Kidney epithelial cell (primary cell): ENCODE data around the gene CZIB. TPM values are rescaled to one million over a fixed set of nuclear protein-coding genes. Genes with fewer than 3 reads are reported as not detected.

ENCODE experiments used
- DNase-seq: peaks from one replicate; pipeline ENCODE4 v3.0.0-alpha.2; 2010; ENCODE audit warnings: low read depth
- H3K27me3 ChIP-seq: 2 replicates; pipeline ENCODE4 v1.6.0; 2011; ENCODE audit warnings: low read length; ENCODE audit not compliant: control insufficient read depth, insufficient read depth
- H3K36me3 ChIP-seq: 2 replicates; pipeline ENCODE4 v1.5.1; 2011; ENCODE audit warnings: low read length; ENCODE audit not compliant: control insufficient read depth, insufficient read depth
- H3K4me3 ChIP-seq: 2 replicates; pipeline ENCODE4 v1.5.1; 2011; ENCODE audit warnings: low read depth, mild to moderate bottlenecking, control low read depth, low read length
- CTCF ChIP-seq: IDR thresholded peaks from 2 replicates; pipeline ENCODE4 v1.5.1; 2011; ENCODE audit warnings: mild to moderate bottlenecking, moderate library complexity, low read length, control low read depth, inconsistent platforms; ENCODE audit not compliant: insufficient read depth, poor library complexity, severe bottlenecking
- total RNA-seq: library from RNA; depleted of rRNA; stranded (reverse); fragments of >200 nt; gene quantifications from 2 replicates; pipeline ENCODE4 v1.2.3, GENCODE V29; 2015

Gene CZIB
- total RNA-seq, 1 donor from 2014 or later = 55.9 TPM

- no peaks in the 10 kb centered on the region for H3K27me3 ChIP-seq
- no peak for TF ChIP-seq CTCF
- no peaks in the 10 kb centered on the region for H3K36me3 ChIP-seq
- no peak overlapping the region for H3K4me3 ChIP-seq
- no peak for DNase-seq
These were observed 45.2 kb downstream of the CZIB start for GRCh38 chr1:53174971-53175913.

GRCh38 chr1:53172426-53173128 is 47.9 kb downstream of the CZIB start:
- Histone ChIP-seq H3K36me3 (no peaks in the 10 kb centered on the region), H3K27me3 (no peaks in the 10 kb centered on the region), H3K4me3 (no peak overlapping the region)
- no peak for DNase-seq
- no peak for TF ChIP-seq CTCF

GRCh38 chr1:53166912-53167311 is 53.5 kb downstream of the CZIB start:
- H3K4me3 ChIP-seq = no peak overlapping the region

GRCh38 chr1:53166366-53166765 is 54.1 kb downstream of the CZIB start:
- DNase-seq = no peak
- H3K27me3 ChIP-seq = no peaks in the 10 kb centered on the region
- H3K4me3 ChIP-seq = no peak overlapping the region
- TF ChIP-seq CTCF = no peak
- no peaks in the 10 kb centered on the region for H3K36me3 ChIP-seq

More at GRCh38 chr1:53166912-53167311, 53.5 kb downstream of the CZIB start:
- Histone ChIP-seq H3K36me3 (no peaks in the 10 kb centered on the region), H3K27me3 (no peaks in the 10 kb centered on the region)
- DNase-seq = no peak
- no peak for TF ChIP-seq CTCF

- no peak for DNase-seq
- H3K4me3 ChIP-seq = no peak overlapping the region
- no peak for TF ChIP-seq CTCF
- H3K36me3 ChIP-seq = no peaks in the 10 kb centered on the region
- no peaks in the 10 kb centered on the region for H3K27me3 ChIP-seq
These were observed 54.9 kb downstream of the CZIB start for GRCh38 chr1:53165408-53165961.

Other genes starting within 250 kb of the CZIB start
- gene PODN, start 158.4 kb downstream of the CZIB start, total RNA-seq = not detected in 2 replicates
- not detected in 2 replicates for gene SLC1A7, start 78.0 kb downstream of the CZIB start, total RNA-seq
- 14.1 and 20.7 TPM in 2 replicates for gene CPT2, start 23.8 kb downstream of the CZIB start, total RNA-seq
- gene MAGOH, start 17.9 kb upstream of the CZIB start, total RNA-seq = 28.1 and 42.4 TPM in 2 replicates
- 7.5 and 9.5 TPM in 2 replicates for gene LRP8, start 107.4 kb upstream of the CZIB start, total RNA-seq
- not detected in 2 replicates for gene DMRTB1, start 238.8 kb upstream of the CZIB start, total RNA-seq